HepG2 (cell line): ENCODE data around the gene TWNK. TPM values are rescaled to one million over a fixed set of nuclear protein-coding genes. Genes with fewer than 3 reads are reported as not detected.

Experiments used
- FIP1L1 ChIP-seq: fragments of 200-400 bp; formaldehyde crosslinking; IDR thresholded peaks from 2 replicates; pipeline ENCODE4 v1.6.1; 2018; ENCODE audit warnings: low read depth, mild to moderate bottlenecking, low read length, moderate library complexity, borderline replicate concordance; ENCODE audit not compliant: insufficient read depth
- LCORL ChIP-seq, 2 experiments: fragments of 450-650 bp in 1 of 2; sonication (generic) in 1 of 2; formaldehyde crosslinking in 1 of 2; IDR thresholded peaks; 2 replicates each; pipeline versions ENCODE4 v1.5.0 to v1.6.1; 2017 to 2020; ENCODE audit warnings: antibody characterized with exemption in 1 of 2, missing genetic modification reagents in 1 of 2
- NFE2L2 ChIP-seq: fragments of 150-350 bp; IDR thresholded peaks from 2 replicates; pipeline ENCODE4 v1.6.1; 2014; ENCODE audit warnings: low read length
- RAD21 ChIP-seq: fragments of 450-650 bp; formaldehyde crosslinking; IDR thresholded peaks from 2 replicates; pipeline ENCODE4 v1.5.0; 2020; ENCODE audit warnings: mild to moderate bottlenecking
- RBM22 ChIP-seq: fragments of 200-400 bp; formaldehyde crosslinking; optimal IDR thresholded peaks from 2 replicates; pipeline ENCODE3; 2017; ENCODE audit warnings: mild to moderate bottlenecking, low read length, moderate library complexity
- RFX1 ChIP-seq: fragments of 450-650 bp; IDR thresholded peaks from 2 replicates; pipeline ENCODE4 v1.6.1; 2017
- TARDBP ChIP-seq: sonication (generic); formaldehyde crosslinking; IDR thresholded peaks from 2 replicates; pipeline ENCODE4 v1.8.0; 2022; ENCODE audit warnings: mild to moderate bottlenecking, missing genetic modification reagents
- TP53 ChIP-seq: sonication (generic); formaldehyde crosslinking; conservative IDR thresholded peaks from 2 replicates; pipeline ENCODE4 v1.4.0; 2020; ENCODE audit warnings: missing genetic modification reagents
- TSC22D2 ChIP-seq: sonication (generic); formaldehyde crosslinking; IDR thresholded peaks from 2 replicates; pipeline ENCODE4 v1.5.1; 2020; ENCODE audit warnings: missing genetic modification reagents, mild to moderate bottlenecking, borderline replicate concordance
- ZMYM4 ChIP-seq: sonication (generic); formaldehyde crosslinking; IDR thresholded peaks from 2 replicates; pipeline ENCODE4 v1.8.1; 2023; ENCODE audit warnings: mild to moderate bottlenecking, missing genetic modification reagents
- ZNF10 ChIP-seq: sonication (generic); formaldehyde crosslinking; IDR thresholded peaks from 2 replicates; pipeline ENCODE4 v1.4.0; 2020; ENCODE audit warnings: mild to moderate bottlenecking, low read depth, missing genetic modification reagents, borderline replicate concordance
- ZNF260 ChIP-seq: sonication (generic); formaldehyde crosslinking; IDR thresholded peaks from 2 replicates; pipeline ENCODE4 v1.4.0; 2020; ENCODE audit warnings: missing genetic modification reagents, low read depth, mild to moderate bottlenecking, borderline replicate concordance
- ZNF432 ChIP-seq: sonication (generic); formaldehyde crosslinking; IDR thresholded peaks from 2 replicates; pipeline ENCODE4 v1.5.0; 2020; ENCODE audit warnings: missing genetic modification reagents, mild to moderate bottlenecking, borderline replicate concordance
- ZNF501 ChIP-seq: sonication (generic); formaldehyde crosslinking; IDR thresholded peaks from 2 replicates; pipeline ENCODE4 v1.5.1; 2020; ENCODE audit warnings: mild to moderate bottlenecking, moderate library complexity, missing genetic modification reagents
- ZNF567 ChIP-seq: sonication (generic); formaldehyde crosslinking; IDR thresholded peaks from 2 replicates; pipeline ENCODE4 v1.8.1; 2023; ENCODE audit warnings: mild to moderate bottlenecking, missing genetic modification reagents, borderline replicate concordance
- ZNF570 ChIP-seq: sonication (generic); formaldehyde crosslinking; IDR thresholded peaks from 2 replicates; pipeline ENCODE4 v1.4.0; 2020; ENCODE audit warnings: mild to moderate bottlenecking, missing genetic modification reagents, borderline replicate concordance
- ZNF724P ChIP-seq: sonication (generic); formaldehyde crosslinking; IDR thresholded peaks from 2 replicates; pipeline ENCODE4 v1.8.0; 2022; ENCODE audit warnings: missing genetic modification reagents, borderline replicate concordance
- polyA plus RNA-seq, 8 experiments: library from polyadenylated mRNA; depleted of rRNA in 3 of 8; stranded (reverse) in 7 of 8; unstranded in 1 of 8; fragments of >200 nt; fragmentation: Illumina TruSeq in 4 of 8; extraction: Trizol in 4 of 8; gene quantifications; 2 replicates each; pipeline versions ENCODE4 v1.2.1 to v1.2.3, GENCODE V29; 2011 to 2016; ENCODE audit warnings: low read depth in 4 of 8, missing spikeins in 1 of 8, mixed read lengths in 1 of 8; ENCODE audit not compliant: insufficient read depth in 1 of 8
- total RNA-seq, 5 experiments: library from RNA; depleted of rRNA; stranded (reverse); fragments of >200 nt; fragmentation: Illumina TruSeq; extraction: Trizol; gene quantifications; 2 replicates each; pipeline ENCODE4 v1.2.3, GENCODE V29; 2016; ENCODE audit warnings: low read depth in 1 of 5
- TF ChIP-seq, protein P1 (sequence below), 2 experiments: IDR thresholded peaks; 2 replicates each; pipeline ENCODE4 v1.6.1; 2011 to 2012; ENCODE audit warnings: low read length in 2 of 2, borderline replicate concordance in 1 of 2, low read depth in 1 of 2, mild to moderate bottlenecking in 1 of 2, moderate library complexity in 1 of 2
- TF ChIP-seq, protein P2 (sequence below): sonication (generic); formaldehyde crosslinking; IDR thresholded peaks from 2 replicates; pipeline ENCODE4 v1.9.0; 2021; ENCODE audit warnings: missing genetic modification reagents, borderline replicate concordance
- TF ChIP-seq, protein P3 (sequence below): sonication (generic); formaldehyde crosslinking; IDR thresholded peaks from 2 replicates; pipeline ENCODE4 v1.5.1; 2020; ENCODE audit warnings: missing genetic modification reagents, mild to moderate bottlenecking, borderline replicate concordance
- TF ChIP-seq, protein P4 (sequence below): IDR thresholded peaks from 2 replicates; pipeline ENCODE4 v1.6.1; 2016; ENCODE audit warnings: mild to moderate bottlenecking

Gene TWNK
- total and polyA plus RNA-seq, 2 of the 13 experiments (the other 11 are each of a cell fraction or from before 2014, with no cell fraction given): 10.7 to 16.5 TPM

DNA sequence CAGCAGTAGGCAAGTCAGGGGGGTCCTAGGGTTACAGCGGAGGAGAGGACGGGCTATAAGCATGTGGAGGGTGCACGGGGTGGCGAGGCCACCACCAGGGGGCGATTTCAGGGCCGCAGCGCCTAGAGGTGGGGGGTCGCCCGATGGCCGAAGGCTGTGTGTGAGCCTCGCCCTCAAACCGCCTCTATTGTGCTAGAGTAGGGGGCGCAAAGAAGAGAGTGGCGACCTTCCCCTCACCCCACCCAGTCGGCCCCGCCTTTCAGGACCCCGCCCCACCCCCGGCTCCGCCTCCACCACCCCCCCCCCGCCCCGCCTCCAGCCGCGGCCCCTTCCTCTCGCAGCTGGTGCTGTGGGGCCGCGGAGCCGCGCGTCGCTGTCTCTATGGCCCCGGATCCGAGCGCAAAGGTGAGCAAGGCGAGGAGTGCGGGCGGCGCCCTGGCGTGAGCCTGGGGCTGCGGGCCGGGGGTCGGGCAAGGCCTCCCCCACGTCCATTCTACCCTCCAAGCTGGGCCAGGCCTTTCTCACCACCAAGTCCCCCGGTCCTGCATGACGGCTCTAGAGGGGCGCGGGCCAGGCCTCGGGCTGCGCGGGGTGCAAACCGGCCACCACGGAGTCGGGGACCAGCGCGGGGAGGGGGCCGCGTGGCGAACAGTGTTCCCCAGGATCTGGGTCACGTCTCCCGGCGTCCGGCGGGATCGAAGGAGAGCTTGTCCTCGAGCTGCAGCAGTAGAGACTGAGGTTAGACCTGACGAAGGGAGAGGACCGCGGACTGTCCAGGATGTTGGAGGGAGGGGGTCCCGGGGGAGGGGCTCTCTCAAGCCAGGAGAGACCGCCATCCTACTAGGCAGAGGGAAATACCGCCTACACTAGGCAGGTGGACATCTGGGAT lies 17.9 kb upstream of the TWNK start, which contains the start of gene SEMA4G (continued):
- TF ChIP-seq LCORL (IDR thresholded peaks at IDR 0.05) (no peak), LCORL (CRISPR knock-in tag; IDR thresholded peaks at IDR 0.05) (peak; percentile 56; the same call in 1 of the 2 replicates), RFX1 (no peak), TSC22D2 (no peak), ZNF432 (CRISPR knock-in tag) (no peak), ZNF501 (CRISPR knock-in tag) (no peak), TP53 (CRISPR knock-in tag) (no peak), ZNF260 (CRISPR knock-in tag) (no peak), ZNF567 (CRISPR knock-in tag) (no peak), ZMYM4 (CRISPR knock-in tag) (peak; percentile 53; the same call in 1 of the 2 replicates), ZNF570 (CRISPR knock-in tag) (no peak), ZNF10 (CRISPR knock-in tag) (no peak), TARDBP (CRISPR knock-in tag) (peak; percentile 67), NFE2L2 (no peak), RBM22 (no peak), ZNF724P (CRISPR knock-in tag) (no peak), RAD21 (CRISPR knock-in tag) (peak; percentile 70), FIP1L1 (no peak)
- TF ChIP-seq, protein P1, sequence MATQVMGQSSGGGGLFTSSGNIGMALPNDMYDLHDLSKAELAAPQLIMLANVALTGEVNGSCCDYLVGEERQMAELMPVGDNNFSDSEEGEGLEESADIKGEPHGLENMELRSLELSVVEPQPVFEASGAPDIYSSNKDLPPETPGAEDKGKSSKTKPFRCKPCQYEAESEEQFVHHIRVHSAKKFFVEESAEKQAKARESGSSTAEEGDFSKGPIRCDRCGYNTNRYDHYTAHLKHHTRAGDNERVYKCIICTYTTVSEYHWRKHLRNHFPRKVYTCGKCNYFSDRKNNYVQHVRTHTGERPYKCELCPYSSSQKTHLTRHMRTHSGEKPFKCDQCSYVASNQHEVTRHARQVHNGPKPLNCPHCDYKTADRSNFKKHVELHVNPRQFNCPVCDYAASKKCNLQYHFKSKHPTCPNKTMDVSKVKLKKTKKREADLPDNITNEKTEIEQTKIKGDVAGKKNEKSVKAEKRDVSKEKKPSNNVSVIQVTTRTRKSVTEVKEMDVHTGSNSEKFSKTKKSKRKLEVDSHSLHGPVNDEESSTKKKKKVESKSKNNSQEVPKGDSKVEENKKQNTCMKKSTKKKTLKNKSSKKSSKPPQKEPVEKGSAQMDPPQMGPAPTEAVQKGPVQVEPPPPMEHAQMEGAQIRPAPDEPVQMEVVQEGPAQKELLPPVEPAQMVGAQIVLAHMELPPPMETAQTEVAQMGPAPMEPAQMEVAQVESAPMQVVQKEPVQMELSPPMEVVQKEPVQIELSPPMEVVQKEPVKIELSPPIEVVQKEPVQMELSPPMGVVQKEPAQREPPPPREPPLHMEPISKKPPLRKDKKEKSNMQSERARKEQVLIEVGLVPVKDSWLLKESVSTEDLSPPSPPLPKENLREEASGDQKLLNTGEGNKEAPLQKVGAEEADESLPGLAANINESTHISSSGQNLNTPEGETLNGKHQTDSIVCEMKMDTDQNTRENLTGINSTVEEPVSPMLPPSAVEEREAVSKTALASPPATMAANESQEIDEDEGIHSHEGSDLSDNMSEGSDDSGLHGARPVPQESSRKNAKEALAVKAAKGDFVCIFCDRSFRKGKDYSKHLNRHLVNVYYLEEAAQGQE (IDR thresholded peaks at IDR 0.05; ENCODE audit: borderline replicate concordance in 1 of 2, low read depth in 1 of 2, low read length in 2 of 2): peak in 1 of 2 experiments; percentile 6; a peak in 1 of 4 replicates
- TF ChIP-seq, protein P2, sequence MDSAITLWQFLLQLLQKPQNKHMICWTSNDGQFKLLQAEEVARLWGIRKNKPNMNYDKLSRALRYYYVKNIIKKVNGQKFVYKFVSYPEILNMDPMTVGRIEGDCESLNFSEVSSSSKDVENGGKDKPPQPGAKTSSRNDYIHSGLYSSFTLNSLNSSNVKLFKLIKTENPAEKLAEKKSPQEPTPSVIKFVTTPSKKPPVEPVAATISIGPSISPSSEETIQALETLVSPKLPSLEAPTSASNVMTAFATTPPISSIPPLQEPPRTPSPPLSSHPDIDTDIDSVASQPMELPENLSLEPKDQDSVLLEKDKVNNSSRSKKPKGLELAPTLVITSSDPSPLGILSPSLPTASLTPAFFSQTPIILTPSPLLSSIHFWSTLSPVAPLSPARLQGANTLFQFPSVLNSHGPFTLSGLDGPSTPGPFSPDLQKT: no peak
- TF ChIP-seq, protein P3, sequence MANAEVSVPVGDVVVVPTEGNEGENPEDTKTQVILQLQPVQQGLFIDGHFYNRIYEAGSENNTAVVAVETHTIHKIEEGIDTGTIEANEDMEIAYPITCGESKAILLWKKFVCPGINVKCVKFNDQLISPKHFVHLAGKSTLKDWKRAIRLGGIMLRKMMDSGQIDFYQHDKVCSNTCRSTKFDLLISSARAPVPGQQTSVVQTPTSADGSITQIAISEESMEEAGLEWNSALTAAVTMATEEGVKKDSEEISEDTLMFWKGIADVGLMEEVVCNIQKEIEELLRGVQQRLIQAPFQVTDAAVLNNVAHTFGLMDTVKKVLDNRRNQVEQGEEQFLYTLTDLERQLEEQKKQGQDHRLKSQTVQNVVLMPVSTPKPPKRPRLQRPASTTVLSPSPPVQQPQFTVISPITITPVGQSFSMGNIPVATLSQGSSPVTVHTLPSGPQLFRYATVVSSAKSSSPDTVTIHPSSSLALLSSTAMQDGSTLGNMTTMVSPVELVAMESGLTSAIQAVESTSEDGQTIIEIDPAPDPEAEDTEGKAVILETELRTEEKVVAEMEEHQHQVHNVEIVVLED (CRISPR knock-in tag): no peak
- TF ChIP-seq, protein P4, sequence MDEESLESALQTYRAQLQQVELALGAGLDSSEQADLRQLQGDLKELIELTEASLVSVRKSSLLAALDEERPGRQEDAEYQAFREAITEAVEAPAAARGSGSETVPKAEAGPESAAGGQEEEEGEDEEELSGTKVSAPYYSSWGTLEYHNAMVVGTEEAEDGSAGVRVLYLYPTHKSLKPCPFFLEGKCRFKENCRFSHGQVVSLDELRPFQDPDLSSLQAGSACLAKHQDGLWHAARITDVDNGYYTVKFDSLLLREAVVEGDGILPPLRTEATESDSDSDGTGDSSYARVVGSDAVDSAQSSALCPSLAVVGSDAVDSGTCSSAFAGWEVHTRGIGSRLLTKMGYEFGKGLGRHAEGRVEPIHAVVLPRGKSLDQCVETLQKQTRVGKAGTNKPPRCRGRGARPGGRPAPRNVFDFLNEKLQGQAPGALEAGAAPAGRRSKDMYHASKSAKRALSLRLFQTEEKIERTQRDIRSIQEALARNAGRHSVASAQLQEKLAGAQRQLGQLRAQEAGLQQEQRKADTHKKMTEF (CRISPR knock-in tag): no peak; the same call in 1 of the 2 replicates
